ENCODE measurements around the gene FXYD3. TPM values are rescaled to one million over a fixed set of nuclear protein-coding genes. Genes with fewer than 3 reads are reported as not detected.

Gene FXYD3
- total and polyA plus RNA-seq, 7 experiments from 2014 or later = not detected

- no peak overlapping the region for H3K27ac Mint-ChIP-seq
- CTCF ChIA-PET = no interaction called here
- H3K27ac ChIP-seq (ENCODE audit: low read depth, low read length) = no peak overlapping the region
- POLR2A ChIA-PET = no interaction called here
- peaks cover 0 to 3% (median 0%) of the 10 kb centered on the region in 5 donors for H3K27me3 Mint-ChIP-seq
- H3K9me3 Mint-ChIP-seq = peaks cover 0 to 11% (median 0%) of the 10 kb centered on the region in 11 donors
- H3K4me1 ChIP-seq (ENCODE audit: control insufficient read depth in 2 of 2, insufficient read depth in 2 of 2, low read length in 2 of 2) = no peaks in the 10 kb centered on the region
- intact Hi-C loops (cut with micrococcal nuclease) = no loop called here
- H3K36me3 ChIP-seq (ENCODE audit: control insufficient read depth in 2 of 3, insufficient read depth in 3 of 3, low read length in 3 of 3) = no peaks in the 10 kb centered on the region
- ATAC-seq (no peak), DNase-seq (no peak)
- peaks cover 0 to 4% (median 0%) of the 10 kb centered on the region in 5 donors for H3K36me3 Mint-ChIP-seq
- H3K27me3 ChIP-seq (ENCODE audit: control insufficient read depth in 2 of 2, insufficient read depth in 2 of 2, low read length in 2 of 2) = no peaks in the 10 kb centered on the region
- H3K4me3 Mint-ChIP-seq = no peak overlapping the region
- H3K4me1 Mint-ChIP-seq = peaks cover 4 to 8% (median 5%) of the 10 kb centered on the region in 7 donors
- no peaks in the 10 kb centered on the region for H3K9me3 ChIP-seq (ENCODE audit: control insufficient read depth in 2 of 3, low read length in 3 of 3)
- H3K4me3 ChIP-seq (ENCODE audit: low read length) = no peak overlapping the region
These were observed 16.6 kb downstream of the FXYD3 start for GRCh38 chr19:35132254-35132653.

GRCh38 chr19:35133826-35134225, 18.2 kb downstream of the FXYD3 start:
- CTCF ChIA-PET = interaction anchor here (1.1 kb wide), 1 partner anchor 12 kb away, joined by 6 read pairs; no protein-coding TSS in a partner anchor
- DNase-seq = no peak
- H3K9me3 Mint-ChIP-seq = peaks cover 0 to 11% (median 0%) of the 10 kb centered on the region in 11 donors

GRCh38 chr19:35134601-35135242, 19.1 kb downstream of the FXYD3 start, which contains the start of gene LGI4:
Gene LGI4, minus strand, starts transcription at chr19:35135059. Its CDS starts 379 bp downstream, at chr19:35134680.
- H3K4me1 ChIP-seq (ENCODE audit: control insufficient read depth in 2 of 2, insufficient read depth in 2 of 2, low read length in 2 of 2) = no peaks in the 10 kb centered on the region
- no peak within 1 kb of the TSS for H3K4me3 ChIP-seq (ENCODE audit: low read length)
- Mint-ChIP-seq H3K9me3 (peaks cover 0 to 11% (median 0%) of the 10 kb centered on the region in 11 donors), H3K4me3 (peak within 1 kb of the TSS in 1 of 10 donors; percentile 4), H3K27ac (no peak within 1 kb of the TSS), H3K27me3 (peaks cover 0 to 11% (median 0%) of the 10 kb centered on the region in 5 donors), H3K4me1 (peaks cover 4 to 11% (median 5%) of the 10 kb centered on the region in 7 donors), H3K36me3 (peaks cover 0 to 4% (median 0%) of the 10 kb centered on the region in 5 donors)
- no peak for DNase-seq
- H3K27me3 ChIP-seq (ENCODE audit: control insufficient read depth in 2 of 2, insufficient read depth in 2 of 2, low read length in 2 of 2) = no peaks in the 10 kb centered on the region
- intact Hi-C loops (cut with micrococcal nuclease) = loop anchor here (1.0 kb wide), 2 partner anchors 20 to 67 kb away; no protein-coding TSS in a partner anchor
- ATAC-seq = no peak
- POLR2A ChIA-PET = no interaction called here
- H3K27ac ChIP-seq (ENCODE audit: low read depth, low read length) = no peak within 1 kb of the TSS
- CTCF ChIA-PET = interaction anchor here (1.1 to 1.5 kb wide), 2 partner anchors 11 to 20 kb away, joined by 5 to 6 read pairs; partner anchors contain the start of gene FXYD5
- no peaks in the 10 kb centered on the region for H3K9me3 ChIP-seq (ENCODE audit: control insufficient read depth in 2 of 3, low read length in 3 of 3)
- no peaks in the 10 kb centered on the region for H3K36me3 ChIP-seq (ENCODE audit: control insufficient read depth in 2 of 3, insufficient read depth in 3 of 3, low read length in 3 of 3)

More at GRCh38 chr19:35133826-35134225, 18.2 kb downstream of the FXYD3 start:
- Histone ChIP-seq H3K4me3 (ENCODE audit: low read length) (no peak overlapping the region), H3K4me1 (ENCODE audit: control insufficient read depth in 2 of 2, insufficient read depth in 2 of 2, low read length in 2 of 2) (no peaks in the 10 kb centered on the region), H3K27ac (ENCODE audit: low read depth, low read length) (no peak overlapping the region), H3K9me3 (ENCODE audit: control insufficient read depth in 2 of 3, low read length in 3 of 3) (no peaks in the 10 kb centered on the region), H3K27me3 (ENCODE audit: control insufficient read depth in 2 of 2, insufficient read depth in 2 of 2, low read length in 2 of 2) (no peaks in the 10 kb centered on the region), H3K36me3 (ENCODE audit: control insufficient read depth in 2 of 3, insufficient read depth in 3 of 3, low read length in 3 of 3) (no peaks in the 10 kb centered on the region)
- no peak overlapping the region for H3K4me3 Mint-ChIP-seq
- no peak overlapping the region for H3K27ac Mint-ChIP-seq
- no peak for ATAC-seq
- peaks cover 0 to 4% (median 0%) of the 10 kb centered on the region in 5 donors for H3K36me3 Mint-ChIP-seq
- intact Hi-C loops (cut with micrococcal nuclease) = no loop called here
- POLR2A ChIA-PET = no interaction called here
- H3K27me3 Mint-ChIP-seq = peaks cover 0 to 9% (median 0%) of the 10 kb centered on the region in 5 donors
- H3K4me1 Mint-ChIP-seq = peaks cover 4 to 11% (median 5%) of the 10 kb centered on the region in 7 donors

- H3K27ac Mint-ChIP-seq = no peak overlapping the region
These were observed 19.8 kb downstream of the FXYD3 start for GRCh38 chr19:35135389-35135909.

GRCh38 chr19:35136231-35136630, 20.6 kb downstream of the FXYD3 start:
- ChIA-PET CTCF (interaction anchor here (0.8 to 1.7 kb wide), 6 partner anchors 18 to 72 kb away, joined by 3 to 7 read pairs (median 3); partner anchors contain the start of genes FXYD3 and FXYD5), POLR2A (interaction anchor here (1.2 to 1.4 kb wide), 2 partner anchors 12 to 37 kb away, joined by 3 read pairs; no protein-coding TSS in a partner anchor)
- Mint-ChIP-seq H3K9me3 (peaks cover 0 to 11% (median 0%) of the 10 kb centered on the region in 11 donors), H3K27me3 (peaks cover 0 to 13% (median 0%) of the 10 kb centered on the region in 5 donors), H3K27ac (no peak overlapping the region), H3K4me3 (no peak overlapping the region), H3K36me3 (peaks cover 0 to 4% (median 0%) of the 10 kb centered on the region in 5 donors), H3K4me1 (peaks cover 10 to 19% (median 13%) of the 10 kb centered on the region in 7 donors)
- ATAC-seq (no peak), DNase-seq (no peak)
- no peaks in the 10 kb centered on the region for H3K9me3 ChIP-seq (ENCODE audit: control insufficient read depth in 2 of 3, low read length in 3 of 3)
- H3K27ac ChIP-seq (ENCODE audit: low read depth, low read length) = no peak overlapping the region
- H3K27me3 ChIP-seq (ENCODE audit: control insufficient read depth in 2 of 2, insufficient read depth in 2 of 2, low read length in 2 of 2) = no peaks in the 10 kb centered on the region
- H3K36me3 ChIP-seq (ENCODE audit: control insufficient read depth in 2 of 3, insufficient read depth in 3 of 3, low read length in 3 of 3) = no peaks in the 10 kb centered on the region
- no peak overlapping the region for H3K4me3 ChIP-seq (ENCODE audit: low read length)
- intact Hi-C loops (cut with micrococcal nuclease) = no loop called here
- peaks cover 4 to 7% of the 10 kb centered on the region in 2 donors for H3K4me1 ChIP-seq (ENCODE audit: control insufficient read depth in 2 of 2, insufficient read depth in 2 of 2, low read length in 2 of 2)

More at GRCh38 chr19:35135389-35135909, 19.8 kb downstream of the FXYD3 start:
- ATAC-seq (peak; percentile 88), DNase-seq (peak in 8 of 9 donors; percentile 41 to 74 (median 51))
- Mint-ChIP-seq H3K4me1 (peaks cover 4 to 13% (median 6%) of the 10 kb centered on the region in 7 donors), H3K36me3 (peaks cover 0 to 4% (median 0%) of the 10 kb centered on the region in 5 donors), H3K9me3 (peaks cover 0 to 11% (median 0%) of the 10 kb centered on the region in 11 donors), H3K27me3 (peaks cover 0 to 11% (median 0%) of the 10 kb centered on the region in 5 donors), H3K4me3 (no peak overlapping the region)
- H3K36me3 ChIP-seq (ENCODE audit: control insufficient read depth in 2 of 3, insufficient read depth in 3 of 3, low read length in 3 of 3) = no peaks in the 10 kb centered on the region
- no peaks in the 10 kb centered on the region for H3K9me3 ChIP-seq (ENCODE audit: control insufficient read depth in 2 of 3, low read length in 3 of 3)
- H3K27me3 ChIP-seq (ENCODE audit: control insufficient read depth in 2 of 2, insufficient read depth in 2 of 2, low read length in 2 of 2) = no peaks in the 10 kb centered on the region
- POLR2A ChIA-PET = interaction anchor here (1.2 to 1.4 kb wide), 2 partner anchors 11 to 38 kb away, joined by 3 read pairs; no protein-coding TSS in a partner anchor
- H3K4me1 ChIP-seq (ENCODE audit: control insufficient read depth in 2 of 2, insufficient read depth in 2 of 2, low read length in 2 of 2) = peaks cover 0 to under 1% of the 10 kb centered on the region in 2 donors
- CTCF ChIA-PET = interaction anchor here (0.6 to 1.7 kb wide), 6 partner anchors 19 to 312 kb away, joined by 3 to 7 read pairs (median 3); partner anchors contain the start of genes FXYD3 and FXYD5
- intact Hi-C loops (cut with micrococcal nuclease) = loop anchor here (1.0 kb wide), 2 partner anchors 21 to 68 kb away; no protein-coding TSS in a partner anchor
- no peak overlapping the region for H3K4me3 ChIP-seq (ENCODE audit: low read length)
- H3K27ac ChIP-seq (ENCODE audit: low read depth, low read length) = no peak overlapping the region

GRCh38 chr19:35136977-35137702, 21.5 kb downstream of the FXYD3 start:
- no peaks in the 10 kb centered on the region for H3K27me3 ChIP-seq (ENCODE audit: control insufficient read depth in 2 of 2, insufficient read depth in 2 of 2, low read length in 2 of 2)
- peaks cover 0 to 16% (median 0%) of the 10 kb centered on the region in 5 donors for H3K27me3 Mint-ChIP-seq
- ChIA-PET CTCF (interaction anchor here (0.8 to 1.7 kb wide), 3 partner anchors 15 to 70 kb away, joined by 3 to 7 read pairs (median 3); no protein-coding TSS in a partner anchor), POLR2A (interaction anchor here (1.1 kb wide), 1 partner anchor 13 kb away, joined by 4 read pairs; no protein-coding TSS in a partner anchor)
- H3K36me3 Mint-ChIP-seq = peaks cover 0 to 4% (median 0%) of the 10 kb centered on the region in 5 donors
- no peaks in the 10 kb centered on the region for H3K36me3 ChIP-seq (ENCODE audit: control insufficient read depth in 2 of 3, insufficient read depth in 3 of 3, low read length in 3 of 3)
- no peak overlapping the region for H3K4me3 ChIP-seq (ENCODE audit: low read length)
- no peak for DNase-seq
- peaks cover 18 to 25% (median 21%) of the 10 kb centered on the region in 7 donors for H3K4me1 Mint-ChIP-seq
- H3K9me3 Mint-ChIP-seq = peaks cover 0 to 11% (median 0%) of the 10 kb centered on the region in 11 donors
- peaks cover 12 to 15% of the 10 kb centered on the region in 2 donors for H3K4me1 ChIP-seq (ENCODE audit: control insufficient read depth in 2 of 2, insufficient read depth in 2 of 2, low read length in 2 of 2)
- intact Hi-C loops (cut with micrococcal nuclease) = no loop called here
- no peak for ATAC-seq
- H3K4me3 Mint-ChIP-seq = no peak overlapping the region
- no peak overlapping the region for H3K27ac ChIP-seq (ENCODE audit: low read depth, low read length)
- peak overlapping the region in 2 of 9 donors; percentile 45 to 47 for H3K27ac Mint-ChIP-seq
- no peaks in the 10 kb centered on the region for H3K9me3 ChIP-seq (ENCODE audit: control insufficient read depth in 2 of 3, low read length in 3 of 3)
